Measurements from ENCODE around the gene NRBP1.

Gene NRBP1

DNA sequence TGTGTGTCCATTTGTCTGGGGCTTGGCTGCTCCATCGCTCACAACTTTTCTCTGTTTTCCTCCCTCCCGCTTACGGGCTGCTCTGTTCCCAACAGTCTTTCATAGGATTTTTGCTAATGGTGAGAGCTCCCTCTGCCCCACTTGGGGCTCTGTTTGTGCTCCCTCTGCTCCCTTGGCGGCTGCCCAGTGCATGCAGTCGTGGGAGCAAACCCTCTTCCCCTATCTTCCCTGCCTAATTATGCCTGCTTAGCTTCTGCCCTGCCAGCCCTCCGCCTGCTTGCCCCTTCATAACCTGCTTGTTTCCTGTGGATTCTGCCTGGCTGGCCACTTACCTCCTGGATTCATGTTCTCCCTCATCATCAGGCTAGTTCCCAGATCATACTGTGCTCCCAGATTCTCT, 7.2 kb downstream of the NRBP1 start (continued):
- TF ChIP-seq ZBTB26 (tag by site-specific recombination; optimal IDR thresholded peaks at IDR 0.05) (no peak), ZNF610 (tag by site-specific recombination; IDR thresholded peaks at IDR 0.05; ENCODE audit: borderline replicate concordance) (no peak)

DNA sequence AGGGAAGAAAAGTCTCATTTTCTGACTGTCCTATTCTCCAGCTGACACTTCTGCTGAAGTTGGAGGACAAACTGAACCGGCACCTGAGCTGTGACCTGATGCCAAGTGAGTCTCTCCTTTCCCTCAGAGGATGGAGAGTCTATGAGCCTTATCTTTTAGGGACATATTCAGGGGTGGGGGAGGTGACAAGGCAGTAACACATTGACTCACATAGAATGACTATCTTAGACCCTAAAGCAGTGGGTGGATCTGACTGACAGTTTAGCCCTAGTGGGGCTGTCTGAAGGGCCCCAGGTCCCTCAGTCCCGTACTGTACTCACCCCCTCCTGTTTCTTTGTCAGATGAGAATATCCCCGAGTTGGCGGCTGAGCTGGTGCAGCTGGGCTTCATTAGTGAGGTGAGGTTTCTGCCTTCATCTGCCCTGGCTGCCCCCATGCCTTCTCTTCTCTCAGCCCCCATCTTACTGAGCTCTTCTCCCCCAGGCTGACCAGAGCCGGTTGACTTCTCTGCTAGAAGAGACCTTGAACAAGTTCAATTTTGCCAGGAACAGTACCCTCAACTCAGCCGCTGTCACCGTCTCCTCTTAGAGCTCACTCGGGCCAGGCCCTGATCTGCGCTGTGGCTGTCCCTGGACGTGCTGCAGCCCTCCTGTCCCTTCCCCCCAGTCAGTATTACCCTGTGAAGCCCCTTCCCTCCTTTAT, 12.9 kb downstream of the NRBP1 start:
- H3K9me3 ChIP-seq (ENCODE audit: control insufficient read depth, insufficient read depth, low read depth, low read length), result no peaks in the 10 kb centered on the region
- CTCF ChIA-PET, result no interaction called here
- no peak overlapping the region for H3K27ac ChIP-seq (ENCODE audit: extremely low read depth, low read depth, low read length)
- H3K4me3 ChIP-seq (ENCODE audit: low read depth, low read length), result no peak overlapping the region
- H3K36me3 ChIP-seq (ENCODE audit: control insufficient read depth in 2 of 2, insufficient read depth in 1 of 2, low read length in 2 of 2), result peaks cover 33 to 80% of the 10 kb centered on the region in 2 experiments
- TF ChIP-seq ZNF155 (tag by site-specific recombination; IDR thresholded peaks at IDR 0.05) (no peak), ZNF596 (tag by site-specific recombination; IDR thresholded peaks at IDR 0.05) (no peak), ZNF214 (tag by site-specific recombination; IDR thresholded peaks at IDR 0.05; ENCODE audit: borderline replicate concordance) (no peak), ZNF391 (tag by site-specific recombination; IDR thresholded peaks at IDR 0.05; ENCODE audit: borderline replicate concordance, low read depth) (no peak), ZSCAN16 (tag by site-specific recombination; IDR thresholded peaks at IDR 0.05) (no peak), ZBTB7A (tag by site-specific recombination; IDR thresholded peaks at IDR 0.05; ENCODE audit: low read depth) (no peak), ZNF2 (tag by site-specific recombination; IDR thresholded peaks at IDR 0.05) (no peak), GFI1B (tag by site-specific recombination; IDR thresholded peaks at IDR 0.05) (no peak), ZNF23 (tag by site-specific recombination; IDR thresholded peaks at IDR 0.05; ENCODE audit: borderline replicate concordance) (no peak)
- POLR2A ChIA-PET, result interaction anchor here (0.5 kb wide), 1 partner anchor 152 kb away, joined by 3 read pairs; no protein-coding TSS in a partner anchor
- H3K4me1 ChIP-seq (ENCODE audit: control insufficient read depth, insufficient read depth, low read length), result no peaks in the 10 kb centered on the region

DNA sequence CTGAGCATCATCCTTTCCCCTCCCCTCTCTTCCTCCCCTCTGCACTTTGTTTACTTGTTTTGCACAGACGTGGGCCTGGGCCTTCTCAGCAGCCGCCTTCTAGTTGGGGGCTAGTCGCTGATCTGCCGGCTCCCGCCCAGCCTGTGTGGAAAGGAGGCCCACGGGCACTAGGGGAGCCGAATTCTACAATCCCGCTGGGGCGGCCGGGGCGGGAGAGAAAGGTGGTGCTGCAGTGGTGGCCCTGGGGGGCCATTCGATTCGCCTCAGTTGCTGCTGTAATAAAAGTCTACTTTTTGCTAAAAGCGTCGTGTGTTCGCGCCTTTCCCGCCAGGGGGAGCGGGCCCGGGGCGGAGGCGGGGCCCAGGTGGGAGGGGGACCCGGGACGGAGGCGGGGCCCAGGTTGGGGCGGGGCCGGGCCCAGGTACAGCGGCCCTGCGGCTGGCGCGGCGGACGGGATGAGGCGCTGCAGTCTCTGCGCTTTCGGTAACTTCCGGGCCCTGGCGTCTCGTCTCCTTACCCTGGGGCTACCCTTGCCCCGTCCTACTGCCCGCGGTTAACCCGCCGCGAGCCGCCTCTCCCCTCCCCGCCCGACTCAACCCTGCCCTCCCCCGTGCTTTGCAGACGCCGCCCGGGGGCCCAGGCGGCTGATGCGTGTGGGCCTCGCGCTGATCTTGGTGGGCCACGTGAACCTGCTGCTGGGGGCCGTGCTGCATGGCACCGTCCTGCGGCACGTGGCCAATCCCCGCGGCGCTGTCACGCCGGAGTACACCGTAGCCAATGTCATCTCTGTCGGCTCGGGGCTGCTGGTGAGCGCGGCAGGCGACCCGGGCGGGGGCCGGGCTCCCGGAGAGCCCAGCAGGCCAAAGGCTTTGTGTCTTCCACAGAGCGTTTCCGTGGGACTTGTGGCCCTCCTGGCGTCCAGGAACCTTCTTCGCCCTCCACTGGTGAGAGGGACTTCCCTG, 13.8 kb downstream of the NRBP1 start, which contains the start of gene KRTCAP3:
Gene KRTCAP3 (plus strand): TSS at position 424 of the 962 bp plus-strand sequence. CDS start 32 bp downstream, at position 456.
- no peak within 1 kb of the TSS for H3K4me3 ChIP-seq (ENCODE audit: low read depth, low read length)
- H3K9me3 ChIP-seq (ENCODE audit: control insufficient read depth, insufficient read depth, low read depth, low read length), result no peaks in the 10 kb centered on the region
- POLR2A ChIA-PET, result interaction anchor here (0.5 to 1.2 kb wide), 3 partner anchors 13 to 151 kb away, joined by 3 read pairs; partner anchors contain the start of gene NRBP1
- 0 out of 2 replicates have a peak within 1 kb of the TSS, but pooled peaks have one; percentile 9 for H3K27ac ChIP-seq (ENCODE audit: extremely low read depth, low read depth, low read length)
- CTCF ChIA-PET, result no interaction called here
- peaks cover 24 to 75% of the 10 kb centered on the region in 2 experiments for H3K36me3 ChIP-seq (ENCODE audit: control insufficient read depth in 2 of 2, insufficient read depth in 1 of 2, low read length in 2 of 2)
- TF ChIP-seq PRDM2 (tag by site-specific recombination; IDR thresholded peaks at IDR 0.05; ENCODE audit: borderline replicate concordance) (no peak), ZNF292 (tag by site-specific recombination; IDR thresholded peaks at IDR 0.05; ENCODE audit: borderline replicate concordance, low read depth) (no peak), ZXDB (tag by site-specific recombination; IDR thresholded peaks at IDR 0.05) (no peak)
- no peaks in the 10 kb centered on the region for H3K4me1 ChIP-seq (ENCODE audit: control insufficient read depth, insufficient read depth, low read length)

Data from HEK293 (cell line).